Fibroblast of pulmonary artery (primary cell): Measurements from ENCODE around the gene SLIT1.

Experiments used
- DNase-seq: peaks from one replicate; pipeline ENCODE4 v3.0.0-alpha.2; 2010; ENCODE audit warnings: low read depth
- H3K4me3 ChIP-seq: replicated peaks from 2 replicates; pipeline ENCODE4 v1.5.1; 2011; ENCODE audit warnings: low read depth, mild to moderate bottlenecking, control low read depth, low read length, moderate library complexity
- CTCF ChIP-seq: IDR thresholded peaks from 2 replicates; pipeline ENCODE4 v1.5.1; 2011; ENCODE audit warnings: mild to moderate bottlenecking, control low read depth, low read length, inconsistent platforms; ENCODE audit errors: missing control alignments

The SLIT1 gene

GRCh38 chr10:97138846-97139245, 46.9 kb downstream of the SLIT1 start:
- DNase-seq: no peak
- TF ChIP-seq CTCF: no peak
- H3K4me3 ChIP-seq: no peak overlapping the region

GRCh38 chr10:97138174-97138573, 47.6 kb downstream of the SLIT1 start:
- no peak overlapping the region for H3K4me3 ChIP-seq
- no peak for DNase-seq
- TF ChIP-seq CTCF: no peak

GRCh38 chr10:97136756-97137155, 49.0 kb downstream of the SLIT1 start:
- TF ChIP-seq CTCF: no peak
- no peak overlapping the region for H3K4me3 ChIP-seq
- no peak for DNase-seq

GRCh38 chr10:97135464-97135863, 50.3 kb downstream of the SLIT1 start:
- H3K4me3 ChIP-seq: no peak overlapping the region
- DNase-seq: no peak
- no peak for TF ChIP-seq CTCF

GRCh38 chr10:97134983-97135382, 50.8 kb downstream of the SLIT1 start:
- no peak for DNase-seq
- TF ChIP-seq CTCF: no peak
- H3K4me3 ChIP-seq: no peak overlapping the region

- no peak overlapping the region for H3K4me3 ChIP-seq
- DNase-seq: no peak
- TF ChIP-seq CTCF: no peak
These were observed 51.6 kb downstream of the SLIT1 start for GRCh38 chr10:97134110-97134509.

GRCh38 chr10:97132273-97132672, 53.5 kb downstream of the SLIT1 start:
- H3K4me3 ChIP-seq: no peak overlapping the region
- no peak for TF ChIP-seq CTCF
- DNase-seq: no peak
